Cerebellar nuclear complex (tissue), 1 donor: ENCODE results near the gene COL27A1.

Experiments
- DNase-seq, 2 experiments: peaks; one replicate each; lab custom pipeline; 2025; lab: John Stamatoyannopoulos, UW

The COL27A1 gene

DNA sequence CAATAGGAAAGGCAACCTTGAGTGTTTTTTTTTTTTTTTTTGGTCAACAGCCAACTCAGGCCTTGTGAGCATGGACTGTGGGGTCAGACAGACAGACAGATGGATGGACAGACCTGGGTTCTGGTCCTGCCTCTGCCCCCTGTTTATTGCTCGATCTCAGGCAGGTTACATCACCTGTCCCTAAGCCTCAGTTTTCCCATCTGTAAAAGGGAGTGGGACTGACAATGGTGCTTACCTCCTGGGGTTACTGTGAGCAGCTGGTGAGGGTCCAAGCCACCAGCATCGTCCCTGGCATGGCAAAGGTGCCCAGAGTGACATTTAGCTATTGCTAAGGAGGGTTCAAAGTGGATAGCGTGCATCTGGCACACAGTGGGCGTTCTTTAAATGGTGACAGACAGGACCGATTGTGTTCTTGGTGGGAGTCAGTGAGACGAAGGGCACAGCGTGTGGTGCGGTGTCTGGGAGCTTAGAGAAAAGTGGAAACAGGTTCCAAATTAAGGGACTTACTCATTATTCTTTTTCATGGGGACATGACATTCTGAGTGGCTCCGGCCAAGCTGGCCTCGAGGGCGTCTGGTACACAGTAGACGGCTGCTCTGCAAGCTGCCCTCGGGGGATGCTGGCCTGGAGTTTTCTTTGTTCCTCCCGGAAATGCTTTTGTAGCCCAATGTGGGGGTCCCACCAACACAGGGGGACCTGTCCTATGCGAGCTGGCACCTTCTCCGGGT is 72.1 kb downstream of the COL27A1 start:
- DNase-seq, result no peak

DNA sequence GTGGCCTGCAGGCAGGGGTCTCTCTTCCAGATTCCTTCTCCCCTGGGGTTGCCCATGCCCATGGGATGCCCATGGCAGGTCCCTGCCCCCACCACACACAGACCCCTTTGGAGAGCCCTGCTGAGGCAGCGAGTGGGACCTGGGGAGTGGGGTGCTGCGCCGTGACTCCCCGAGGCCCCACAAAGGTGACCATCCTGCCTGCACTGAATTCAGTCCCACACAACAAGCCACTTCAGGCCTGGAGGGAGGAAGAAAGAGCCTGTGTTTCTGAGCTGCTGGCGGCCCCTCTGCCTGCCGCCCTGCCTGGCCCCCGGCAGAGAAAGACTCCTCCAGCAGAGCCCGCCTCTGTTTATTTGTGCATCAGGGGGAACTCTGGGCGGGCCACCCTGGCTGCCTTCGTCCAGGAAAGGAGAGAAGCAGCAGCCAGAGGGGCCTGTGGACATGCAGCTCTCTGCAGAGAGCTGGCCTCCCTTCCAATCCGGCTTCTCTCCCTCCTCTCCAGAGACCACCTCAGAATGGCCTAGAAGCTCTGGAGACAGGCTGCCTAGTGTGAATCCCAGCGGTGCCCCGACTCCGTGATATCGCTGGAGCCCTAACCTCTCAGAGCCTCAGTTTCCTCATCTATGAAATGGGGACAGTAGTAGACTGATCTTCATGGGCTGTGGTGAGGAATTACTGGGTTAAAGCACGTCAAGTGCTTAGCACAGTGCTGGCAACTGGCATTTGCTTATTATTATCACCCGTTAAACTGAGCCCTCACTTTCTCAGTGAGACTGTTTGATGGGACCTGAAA is 72.9 kb downstream of the COL27A1 start:
- no peak for DNase-seq

DNA sequence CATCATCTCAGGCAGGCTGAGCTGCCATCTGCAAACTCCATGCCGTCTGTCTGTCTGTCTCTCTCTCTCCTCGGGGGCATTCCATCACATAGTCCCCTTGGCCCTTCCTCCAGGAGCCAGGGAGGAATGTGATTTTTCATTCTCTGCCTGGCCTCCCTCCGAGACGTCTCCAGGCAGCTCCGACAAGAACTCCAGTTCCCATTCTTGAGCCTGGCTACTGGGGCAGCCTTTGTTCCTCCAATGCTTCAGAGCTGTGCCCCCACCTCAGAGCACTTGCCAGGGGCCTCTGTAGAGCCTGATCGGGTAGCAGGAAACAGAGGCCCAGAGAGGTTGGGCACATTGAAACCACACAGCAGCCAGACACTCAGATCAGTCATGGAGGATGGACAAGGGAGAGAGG is 74.0 kb downstream of the COL27A1 start:
- DNase-seq, result no peak

DNA sequence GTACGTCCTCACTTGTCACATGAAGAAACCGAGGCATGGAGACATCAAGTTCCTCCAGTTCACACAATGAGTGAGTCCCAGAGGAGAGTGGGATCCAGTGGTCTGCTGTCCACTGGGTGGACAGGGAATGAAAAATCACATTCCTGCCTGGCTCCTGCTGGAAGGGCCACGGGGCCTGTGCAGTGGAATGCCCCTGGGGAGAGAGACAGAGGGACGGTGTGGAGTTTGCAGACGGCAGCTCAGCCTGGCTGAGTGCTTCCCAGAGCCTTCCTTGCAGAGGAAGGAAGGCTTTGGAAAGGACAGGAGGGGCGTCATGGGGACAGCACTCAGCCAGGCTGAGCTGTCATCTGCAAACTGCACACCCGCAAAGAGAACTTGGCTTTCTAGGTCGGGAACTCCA is 74.7 kb downstream of the COL27A1 start:
- no peak for DNase-seq

DNA sequence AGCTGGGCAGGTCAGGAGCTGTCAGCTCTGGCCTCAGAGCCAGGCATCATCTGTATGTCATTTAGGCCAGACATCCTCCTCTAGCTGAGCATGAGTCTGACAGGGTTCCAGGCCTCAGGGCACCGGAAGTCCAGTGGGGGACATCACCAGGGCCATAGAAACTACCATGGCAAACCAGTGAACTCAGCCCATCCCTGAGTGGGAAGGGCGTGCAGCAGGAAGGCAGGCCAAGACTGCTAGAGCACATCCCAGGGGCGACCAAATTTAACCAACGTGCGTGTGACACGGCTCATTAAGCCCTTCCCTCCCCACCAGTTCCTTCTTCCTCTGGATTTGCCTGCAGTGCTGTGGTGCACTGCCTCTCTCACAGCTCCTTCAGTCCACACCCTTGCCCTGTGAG is 75.9 kb downstream of the COL27A1 start:
- DNase-seq, result no peak

DNA sequence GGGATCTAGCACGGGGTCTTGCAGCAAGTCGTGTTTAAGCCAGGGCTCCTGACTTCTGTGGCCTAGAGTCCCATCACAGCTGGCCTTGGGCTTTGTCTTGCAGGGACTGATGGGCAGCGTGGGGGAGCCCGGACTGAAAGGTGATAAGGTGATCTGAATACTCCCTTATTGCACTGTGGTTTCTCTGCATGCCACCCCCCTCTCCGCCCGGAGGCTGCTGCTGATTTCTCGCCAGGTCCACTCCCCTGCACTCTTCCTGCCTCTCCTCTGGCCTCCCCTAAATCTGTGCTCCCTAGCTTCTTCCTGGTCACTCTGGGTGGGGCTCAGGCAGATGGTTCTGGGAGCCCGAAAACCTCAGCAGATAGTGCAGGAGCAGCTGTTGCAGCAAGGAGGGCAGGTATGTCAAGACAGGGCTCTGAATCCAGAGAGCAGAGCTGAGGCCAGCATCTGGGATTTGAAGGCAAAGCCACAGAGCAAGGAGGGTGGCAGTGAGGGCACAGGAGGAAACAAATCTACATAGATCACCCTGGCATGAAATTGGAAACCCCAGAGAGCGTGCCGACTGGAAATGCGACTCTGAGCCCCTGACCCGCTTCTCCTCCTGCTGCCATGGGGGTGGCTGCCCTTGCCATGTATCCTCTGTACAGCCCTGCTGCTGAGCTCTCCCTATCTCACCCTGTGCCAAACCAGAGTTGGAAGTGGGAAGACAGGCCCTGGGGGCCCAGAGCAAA is 76.5 kb downstream of the COL27A1 start:
- DNase-seq, result no peak

DNA sequence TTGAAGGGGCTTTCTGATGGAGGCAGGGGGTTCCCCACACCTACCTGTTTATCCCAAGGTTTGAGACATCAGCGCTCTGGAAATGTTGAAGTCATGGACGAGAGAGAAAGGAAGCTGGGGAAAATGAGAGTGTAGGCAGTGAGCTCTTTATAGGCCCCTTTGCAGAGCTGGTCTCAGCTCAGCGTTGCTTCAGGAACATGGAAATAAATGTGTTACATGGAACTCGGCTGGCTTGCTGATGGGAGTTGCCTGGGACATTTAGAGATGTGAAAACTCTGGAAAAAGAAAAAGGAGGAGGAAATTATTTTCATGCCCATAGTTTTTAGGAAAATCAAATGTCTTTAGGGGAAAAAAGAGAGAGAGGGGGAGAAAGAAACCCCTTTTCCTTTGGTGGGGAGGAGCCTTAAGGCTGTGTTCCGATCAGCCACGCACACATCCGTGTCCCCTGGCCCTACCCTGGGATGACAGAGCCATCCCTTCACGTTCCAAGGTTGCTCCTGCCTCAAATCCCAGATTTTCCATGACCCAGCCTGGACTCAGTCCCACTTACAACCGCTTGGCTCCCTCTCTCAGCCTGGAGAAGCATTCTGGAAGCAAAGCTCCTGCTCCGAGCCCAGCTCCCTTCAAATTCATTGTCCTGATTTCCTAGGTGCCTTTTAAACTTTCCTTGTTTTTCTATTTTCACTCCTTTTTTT is 78.3 kb downstream of the COL27A1 start:
- peak in 1 of 2 experiments; percentile 34 for DNase-seq

DNA sequence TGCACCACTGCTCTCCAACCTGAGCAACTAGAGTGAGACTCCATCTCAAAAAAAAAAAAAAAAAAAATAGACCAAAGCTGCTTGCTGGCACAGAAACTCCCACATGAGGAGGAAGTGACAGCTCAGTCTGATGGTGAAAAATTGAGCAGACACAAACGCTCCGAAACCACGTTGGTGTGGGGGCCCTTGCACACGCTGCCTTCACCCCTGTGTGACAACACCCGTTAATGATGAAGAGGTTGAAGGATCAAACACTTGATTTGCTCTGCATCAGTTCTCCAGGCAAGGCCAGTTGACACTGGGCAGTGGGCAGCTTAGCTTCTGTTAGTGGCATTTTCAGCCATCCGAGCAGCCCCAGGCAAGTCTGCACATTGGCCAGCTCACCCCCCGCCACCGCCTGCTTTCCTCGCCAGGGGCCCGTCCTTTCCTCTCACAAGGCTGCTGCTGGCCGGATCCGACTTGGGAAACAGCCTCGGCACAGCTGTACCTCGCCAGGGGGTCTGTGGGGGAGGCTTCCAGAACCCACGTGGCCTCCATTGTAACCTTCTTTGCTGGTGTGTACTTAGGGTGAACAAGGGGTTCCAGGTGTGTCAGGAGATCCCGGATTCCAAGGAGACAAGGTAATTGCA is 79.8 kb downstream of the COL27A1 start:
- DNase-seq, result no peak

DNA sequence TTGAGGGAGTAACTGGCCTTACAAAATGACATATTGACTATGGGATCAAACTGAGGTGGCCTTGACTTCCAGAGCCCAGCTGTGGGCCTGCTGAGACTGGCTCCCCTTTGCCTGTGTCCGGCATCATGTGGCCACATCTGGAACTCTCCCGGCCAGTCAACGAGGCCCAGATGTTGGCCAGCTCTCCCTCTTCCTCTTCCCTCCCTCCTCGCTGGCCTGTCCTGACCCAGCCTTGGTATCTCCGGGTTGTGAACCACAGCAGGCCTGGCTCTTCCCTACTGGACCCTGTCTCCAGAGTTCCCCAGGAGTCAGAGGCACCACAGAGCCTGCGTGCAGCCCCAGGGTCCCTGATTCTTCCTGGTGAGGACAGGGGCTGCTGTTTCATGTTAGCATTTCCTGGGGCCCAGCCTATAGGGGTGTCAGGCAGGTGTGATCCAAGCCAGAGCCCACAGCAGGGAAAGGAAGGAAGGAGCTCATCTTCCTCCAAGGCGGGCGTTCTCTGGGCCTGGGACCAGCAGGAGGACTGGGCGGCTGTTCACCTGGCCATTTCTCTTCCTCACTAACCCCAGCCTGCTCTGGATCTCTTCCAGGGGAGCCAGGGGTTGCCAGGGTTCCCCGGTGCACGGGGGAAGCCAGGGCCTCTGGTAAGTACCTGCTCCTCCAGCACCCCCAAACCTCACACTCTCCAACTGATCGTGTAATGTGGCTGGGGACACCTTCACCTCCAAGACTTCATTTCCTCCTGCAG is 81.2 kb downstream of the COL27A1 start:
- DNase-seq, result no peak

DNA sequence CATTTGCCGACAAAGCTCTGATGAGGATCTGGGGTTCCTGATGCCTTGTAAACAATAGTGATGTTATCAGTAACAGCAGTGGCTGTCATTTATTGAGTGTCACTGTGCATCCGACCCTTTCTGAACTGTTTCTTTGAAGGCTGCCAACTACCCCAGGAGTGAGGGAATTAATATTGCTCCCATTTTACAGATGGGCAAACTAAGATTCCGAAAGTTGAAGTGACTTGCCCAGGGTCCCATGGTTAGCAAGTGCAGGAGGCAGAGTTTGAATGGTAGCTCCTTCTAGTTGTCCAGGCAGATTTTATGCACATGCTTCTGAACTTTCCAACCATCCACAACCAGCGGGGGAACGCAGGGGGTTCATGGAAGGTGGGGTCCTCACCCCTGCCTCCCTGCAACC is 81.9 kb downstream of the COL27A1 start:
- no peak for DNase-seq

DNA sequence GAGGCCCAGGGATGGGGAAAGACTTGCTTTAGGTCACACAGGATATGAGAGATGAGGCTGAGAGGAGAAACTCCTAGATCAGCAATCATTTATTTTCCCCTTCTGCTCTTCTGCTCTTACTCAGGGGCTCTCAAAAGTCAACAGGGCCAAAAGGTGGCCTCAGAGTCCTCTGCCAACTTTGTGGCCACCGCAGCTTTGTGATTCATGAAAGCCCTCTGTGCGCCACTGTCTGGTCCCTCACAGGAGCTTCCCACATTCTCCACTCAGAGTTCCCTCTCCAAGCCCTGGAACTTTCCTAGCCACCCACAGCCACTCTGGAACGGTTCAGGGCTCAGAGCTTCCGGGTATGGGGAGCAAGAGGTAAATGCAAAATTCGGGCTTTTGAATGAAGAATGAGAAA is 82.4 kb downstream of the COL27A1 start:
- no peak for DNase-seq

DNA sequence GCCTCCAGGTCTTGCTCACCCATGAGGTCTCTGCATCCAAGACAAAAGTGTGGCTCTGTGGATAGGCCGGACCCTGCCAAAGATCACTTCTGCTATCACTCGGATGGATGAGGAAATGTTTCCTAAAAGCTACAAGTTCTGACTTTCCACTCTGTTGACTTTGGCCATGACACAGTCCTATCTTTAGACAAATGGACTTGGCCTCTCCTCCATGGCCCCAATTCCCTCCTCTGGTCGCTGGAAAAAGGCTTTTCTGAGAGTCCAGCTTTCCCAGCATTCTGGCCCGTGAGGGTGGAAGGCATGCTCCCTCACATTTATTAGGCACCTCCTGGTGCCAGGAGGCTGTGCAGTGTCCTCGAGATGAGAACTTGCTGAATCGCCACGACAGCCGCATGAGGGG is 83.1 kb downstream of the COL27A1 start:
- no peak for DNase-seq

DNA sequence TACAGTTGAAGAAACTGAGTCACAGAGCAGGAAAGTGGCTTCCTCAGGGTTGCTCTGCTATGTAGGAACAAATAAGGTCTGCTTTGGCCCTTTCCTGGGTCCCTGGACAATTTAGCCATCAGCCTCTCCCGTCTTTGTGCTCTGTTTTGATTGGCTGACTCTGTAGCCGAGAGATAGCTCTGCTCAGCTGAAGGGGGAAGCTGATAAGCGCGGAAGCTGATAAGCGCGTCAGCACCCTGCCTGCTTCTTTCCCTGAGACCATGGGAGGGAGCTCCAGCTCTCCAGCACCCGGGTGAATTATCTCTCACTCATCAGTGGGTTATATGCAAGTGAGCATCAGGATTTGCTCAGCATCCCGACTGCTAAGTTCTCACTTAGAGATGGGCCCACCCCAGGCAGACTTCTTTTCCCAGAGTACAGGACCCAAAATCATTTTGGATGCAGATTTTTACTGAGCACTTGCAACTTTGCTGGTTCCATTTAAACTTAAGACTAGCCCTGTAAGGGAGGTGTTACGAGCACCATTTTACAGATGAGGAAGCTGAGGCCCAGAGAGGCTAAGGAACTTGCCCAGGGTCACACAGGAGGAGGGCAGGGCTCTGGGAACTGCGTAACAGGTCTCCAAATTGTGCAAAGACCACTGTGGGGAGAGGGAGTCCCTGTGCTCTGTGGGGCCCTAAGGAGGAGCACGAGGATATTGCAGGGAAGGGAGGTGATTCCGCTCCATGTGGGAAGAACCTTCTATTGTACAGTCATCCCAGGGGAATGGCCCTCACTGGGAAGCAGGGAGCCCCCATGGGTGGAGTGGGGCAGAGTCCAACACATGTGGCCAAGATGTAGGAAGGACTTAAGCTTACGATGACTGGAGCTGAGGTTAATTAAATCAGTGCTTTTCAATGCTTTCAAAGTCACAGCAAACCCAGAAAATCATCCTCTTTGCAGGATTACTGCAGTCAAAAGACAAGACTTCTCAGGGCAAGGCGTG is 83.8 kb downstream of the COL27A1 start:
- no peak for DNase-seq

DNA sequence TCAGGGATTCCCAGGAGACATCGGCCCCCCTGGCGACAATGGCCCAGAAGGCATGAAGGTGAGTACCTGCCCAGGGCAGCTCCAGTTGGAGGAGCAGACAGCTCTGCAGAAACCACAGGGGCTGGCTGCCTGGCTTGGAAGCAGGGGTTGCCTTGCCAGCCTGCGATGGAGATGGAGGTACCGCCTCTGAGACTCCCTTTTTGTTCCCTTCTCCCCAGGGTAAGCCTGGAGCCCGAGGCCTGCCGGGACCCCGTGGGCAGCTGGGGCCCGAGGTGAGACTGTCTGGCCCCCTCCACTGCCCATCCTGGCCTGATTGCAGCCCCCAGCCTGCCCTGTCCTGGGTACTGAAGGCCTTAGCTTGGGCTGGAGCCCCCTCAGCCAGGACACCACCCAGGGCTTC is 84.9 kb downstream of the COL27A1 start:
- DNase-seq, result no peak

DNA sequence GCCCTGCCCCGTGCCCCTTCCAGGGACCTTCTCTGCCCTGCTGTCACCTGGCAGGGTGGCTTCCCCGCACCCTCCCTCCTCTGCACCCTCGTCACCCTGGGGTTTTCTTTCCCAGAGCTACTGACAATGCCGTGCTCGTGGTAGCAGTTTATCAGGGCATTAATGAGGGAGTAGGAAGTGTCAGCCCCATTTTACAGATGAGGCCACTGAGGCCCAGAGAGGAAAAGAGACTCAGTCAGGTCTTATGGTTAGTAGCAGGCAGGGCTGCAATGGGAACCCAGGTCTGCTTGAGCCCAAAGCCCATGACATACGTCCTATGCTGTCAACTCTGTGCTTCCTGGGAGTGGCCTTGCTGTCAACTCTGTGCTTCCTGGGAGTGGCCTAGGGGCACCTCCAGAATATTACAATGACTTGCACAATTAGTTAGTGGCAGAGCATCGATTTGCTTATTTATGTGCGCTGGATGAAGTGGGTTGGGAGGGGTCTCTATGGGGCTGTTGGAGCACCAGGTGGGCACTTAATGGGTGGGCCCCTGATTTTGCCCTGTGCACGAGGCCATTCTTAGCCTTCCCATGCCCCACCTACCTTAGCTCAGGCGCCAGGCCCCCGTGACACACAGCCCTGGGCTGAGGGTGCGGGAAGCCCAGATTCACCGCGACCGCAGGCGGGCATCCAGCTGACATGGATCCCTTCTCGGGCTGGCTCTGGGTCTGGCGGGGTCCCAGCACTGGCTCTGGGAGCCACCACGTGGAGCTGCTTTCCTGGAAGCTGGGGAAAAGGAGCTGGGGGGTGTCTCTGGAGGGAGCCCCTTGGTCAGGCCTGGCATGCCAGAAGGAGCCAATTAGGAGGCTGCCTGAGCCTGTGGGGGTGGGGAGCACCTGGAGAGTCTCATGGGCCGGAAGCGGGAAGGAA is 85.6 kb downstream of the COL27A1 start:
- no peak for DNase-seq

DNA sequence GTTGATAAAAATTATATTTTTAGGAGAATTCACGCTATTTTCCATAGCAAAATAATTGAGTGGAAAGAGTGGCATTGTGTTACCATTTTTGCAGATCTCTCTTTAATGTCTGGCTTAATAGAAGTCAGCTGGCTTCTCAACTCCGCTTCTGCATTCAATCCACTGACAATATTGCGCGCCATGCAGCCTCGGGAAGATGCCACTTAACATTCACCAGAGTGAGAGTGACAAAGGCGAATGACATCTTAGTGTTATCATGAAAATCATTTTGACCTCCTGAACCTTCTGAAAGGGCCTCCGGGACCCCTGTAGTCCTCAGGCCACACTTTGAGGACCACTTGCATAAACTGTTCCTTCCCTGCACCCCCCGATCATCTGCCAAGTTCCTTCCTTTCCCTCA is 87.5 kb downstream of the COL27A1 start:
- no peak for DNase-seq

DNA sequence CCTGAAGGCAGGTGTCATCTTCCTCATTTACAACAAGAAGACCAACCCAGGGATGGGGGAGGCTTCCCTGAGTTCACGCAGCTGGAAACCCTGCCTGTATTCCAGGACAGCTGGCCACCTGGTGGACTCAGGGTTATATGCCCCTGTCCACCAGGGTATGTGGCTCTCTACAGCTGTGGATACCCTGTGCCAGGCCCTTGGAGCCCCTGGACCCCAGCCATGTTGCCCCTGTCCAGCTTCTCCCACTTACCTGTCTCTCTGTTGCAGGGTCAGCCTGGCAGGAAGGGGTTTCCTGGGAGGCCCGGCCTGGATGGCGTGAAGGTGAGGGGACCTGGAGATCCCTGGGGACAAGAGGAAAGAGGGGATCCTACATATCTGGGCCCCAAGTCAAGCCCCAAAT is 87.9 kb downstream of the COL27A1 start:
- no peak for DNase-seq

DNA sequence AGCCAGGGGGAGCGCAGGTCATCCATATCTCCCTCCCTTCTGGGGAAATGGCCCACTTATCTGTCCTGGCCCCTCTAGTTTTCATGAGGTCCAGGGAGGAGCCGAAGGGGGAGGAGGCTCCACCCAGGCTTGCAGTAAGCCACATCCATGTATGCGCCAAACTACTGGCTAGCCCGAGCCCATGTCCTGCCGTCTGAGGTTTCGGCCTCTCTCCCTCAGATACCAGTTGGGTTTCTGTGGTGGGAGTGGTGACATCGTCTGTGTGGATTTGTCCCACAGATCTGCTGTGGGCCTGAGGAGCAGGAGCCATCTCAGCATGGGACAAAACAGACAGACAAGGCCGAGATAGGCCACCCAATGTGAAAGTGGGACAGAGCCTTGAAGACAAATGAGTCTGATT is 89.2 kb downstream of the COL27A1 start:
- DNase-seq, result no peak

DNA sequence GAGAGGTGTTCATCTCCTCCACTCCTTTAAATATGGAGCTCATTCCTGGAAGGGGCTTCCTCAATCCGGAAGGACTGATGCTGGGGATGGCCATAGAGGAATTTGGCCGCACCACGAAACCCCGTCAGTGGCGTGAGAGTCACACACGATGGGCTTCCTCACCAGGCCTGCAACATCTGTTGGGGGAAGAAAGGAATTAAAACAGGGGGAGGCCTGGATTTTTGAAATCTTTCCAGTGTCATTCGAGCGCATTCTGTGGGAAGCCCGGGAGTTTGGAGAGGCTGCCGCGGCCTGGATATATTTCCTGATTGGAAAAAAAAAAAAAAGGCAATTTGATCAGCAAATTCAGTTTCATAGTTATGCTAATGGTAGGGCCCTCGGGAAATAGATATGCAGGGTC is 91.2 kb downstream of the COL27A1 start:
- no peak for DNase-seq
